Left lobe of liver (tissue), 2 donors: ENCODE results near the gene WDR27. TPM values are rescaled to one million over a fixed set of nuclear protein-coding genes. Genes with fewer than 3 reads are reported as not detected.
"Not testable (repeated sequence)": the region's sequence is repeated elsewhere in the genome, so short reads cannot be mapped to it uniquely, and the experiment has no call there.

Source experiments
- ATAC-seq: fragments of 200-7000 bp; cut with Tn5 transposase; one replicate; pipeline ENCODE4 v1.9.1; 2020; ENCODE audit warnings: mild to moderate bottlenecking, moderate library complexity
- DNase-seq: peaks from one replicate; pipeline ENCODE4 v3.0.0-alpha.2; 2020; ENCODE audit warnings: low spot score
- total RNA-seq: library from RNA; stranded (reverse); gene quantifications from one replicate; pipeline ENCODE4 v1.2.1, GENCODE V29; 2021
- donor health status: DM: no; HTN: no; CAD: no; lungs with moderate emphysema.
- donor health status: DM: no; HTN: yes; CAD: no.

WDR27 gene
- total RNA-seq, 1 donor from 2014 or later, result 19.5 TPM

DNA sequence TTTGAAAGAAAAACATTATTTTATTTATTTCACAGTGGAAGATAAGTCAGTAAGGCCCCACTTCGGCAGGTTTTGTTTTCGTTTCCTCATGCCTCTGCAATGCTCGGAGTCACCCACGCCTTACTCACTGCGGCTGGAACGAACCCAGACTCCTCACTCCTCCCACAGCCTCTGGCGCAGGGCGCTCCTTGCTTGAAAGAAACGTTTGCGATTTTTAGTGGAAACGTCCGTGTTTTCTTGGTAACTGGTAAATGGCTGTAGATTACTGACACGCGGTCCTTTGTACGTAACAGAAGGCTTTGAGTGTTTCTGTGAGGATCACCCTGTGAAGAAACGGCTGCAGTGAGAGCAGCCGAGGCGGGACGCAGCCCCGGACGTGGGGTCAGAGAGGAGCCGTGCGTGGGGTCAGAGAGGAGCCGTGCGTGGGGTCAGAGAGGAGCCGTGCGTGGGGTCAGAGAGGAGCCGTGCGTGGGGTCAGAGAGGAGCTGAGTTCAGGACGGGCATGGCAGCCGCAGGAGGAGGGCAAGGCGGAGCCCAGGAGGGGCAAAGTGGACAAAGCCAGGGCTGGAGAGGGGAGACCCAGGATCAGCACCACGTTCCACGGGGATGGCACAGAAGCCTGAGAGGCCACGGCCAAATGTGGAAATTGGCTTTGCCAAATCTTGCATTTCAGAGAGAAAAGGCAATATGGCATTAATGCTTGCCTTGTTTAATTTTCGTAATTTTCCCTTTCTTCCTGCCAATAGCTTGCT, 249.5 kb downstream of the WDR27 start:
- DNase-seq, result no peak
- ATAC-seq, result peak; percentile 26

DNA sequence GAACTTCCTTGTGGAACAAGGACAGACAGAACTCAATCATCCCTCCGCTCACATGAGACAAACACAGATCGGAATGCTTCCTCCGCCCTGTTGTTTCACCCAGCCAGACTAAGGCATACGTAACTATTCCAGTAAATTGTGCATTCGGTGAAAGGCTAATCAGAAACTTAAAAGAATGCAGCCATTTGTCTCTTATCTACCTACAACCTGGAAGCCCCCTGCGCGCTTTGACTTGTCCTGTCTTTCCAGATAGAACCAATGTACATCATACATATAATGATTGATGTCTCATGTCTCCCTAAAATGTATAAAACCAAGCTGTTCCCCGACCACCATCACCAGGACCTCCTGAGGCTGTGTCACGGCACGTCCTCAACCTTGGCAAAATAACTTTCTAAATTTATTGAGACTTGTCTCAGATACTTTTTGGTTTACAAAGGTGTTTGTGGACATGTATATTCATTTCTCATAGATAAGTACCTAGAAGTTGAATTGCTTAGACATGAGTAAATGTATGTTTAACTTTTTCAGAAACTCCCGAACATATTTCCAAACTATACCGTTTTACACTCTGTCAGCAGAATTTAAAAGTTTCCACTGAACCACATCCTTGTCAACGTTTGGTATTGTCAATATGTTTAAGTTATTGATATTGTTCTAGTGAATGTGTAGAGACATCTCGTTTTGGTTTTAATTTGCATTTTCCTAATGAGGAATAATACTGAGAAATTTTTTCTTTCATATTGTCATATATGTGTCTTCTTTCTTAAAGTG, 250.6 kb downstream of the WDR27 start:
- ATAC-seq, result no peak
- DNase-seq, result no peak

DNA sequence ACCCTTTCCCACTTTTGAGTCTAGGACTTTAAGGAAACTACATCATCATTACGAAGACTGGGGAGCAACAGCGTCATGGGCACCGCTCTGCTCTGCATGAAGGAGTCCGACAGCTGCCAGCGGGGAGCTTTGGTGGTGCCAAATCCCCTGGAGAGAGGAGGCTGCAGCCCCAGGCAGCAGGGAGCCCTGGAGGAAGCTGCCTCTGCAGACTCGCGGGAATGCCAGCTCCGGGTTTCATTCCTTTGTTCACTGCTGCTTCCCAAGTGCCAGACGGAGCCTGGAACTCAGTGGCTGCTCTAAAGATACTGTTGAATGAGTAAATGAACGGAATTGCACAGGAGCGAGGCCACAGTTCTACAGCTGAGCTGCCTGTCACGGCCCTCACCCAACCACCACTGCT, 251.7 kb downstream of the WDR27 start:
- DNase-seq, result no peak
- ATAC-seq, result no peak

DNA sequence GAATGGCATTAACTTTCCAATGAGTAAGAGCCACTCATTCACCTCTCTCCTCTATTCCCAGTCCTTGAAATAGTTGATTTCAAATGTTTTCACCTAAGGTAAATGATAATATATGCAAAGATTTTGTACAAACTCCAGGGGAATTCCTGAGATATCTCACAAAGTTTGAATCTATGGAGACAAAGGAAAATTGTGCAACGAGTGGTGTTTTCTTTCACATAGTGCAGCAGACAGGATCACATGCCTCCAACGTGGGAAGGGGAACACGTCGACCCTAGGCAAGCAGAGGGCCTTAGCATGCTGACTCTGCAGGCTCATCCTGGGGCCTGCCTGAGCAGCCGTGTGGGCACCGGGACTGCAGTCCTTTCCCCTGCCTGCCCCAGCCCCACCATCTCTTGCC, 252.6 kb downstream of the WDR27 start:
- no peak for DNase-seq
- no peak for ATAC-seq

DNA sequence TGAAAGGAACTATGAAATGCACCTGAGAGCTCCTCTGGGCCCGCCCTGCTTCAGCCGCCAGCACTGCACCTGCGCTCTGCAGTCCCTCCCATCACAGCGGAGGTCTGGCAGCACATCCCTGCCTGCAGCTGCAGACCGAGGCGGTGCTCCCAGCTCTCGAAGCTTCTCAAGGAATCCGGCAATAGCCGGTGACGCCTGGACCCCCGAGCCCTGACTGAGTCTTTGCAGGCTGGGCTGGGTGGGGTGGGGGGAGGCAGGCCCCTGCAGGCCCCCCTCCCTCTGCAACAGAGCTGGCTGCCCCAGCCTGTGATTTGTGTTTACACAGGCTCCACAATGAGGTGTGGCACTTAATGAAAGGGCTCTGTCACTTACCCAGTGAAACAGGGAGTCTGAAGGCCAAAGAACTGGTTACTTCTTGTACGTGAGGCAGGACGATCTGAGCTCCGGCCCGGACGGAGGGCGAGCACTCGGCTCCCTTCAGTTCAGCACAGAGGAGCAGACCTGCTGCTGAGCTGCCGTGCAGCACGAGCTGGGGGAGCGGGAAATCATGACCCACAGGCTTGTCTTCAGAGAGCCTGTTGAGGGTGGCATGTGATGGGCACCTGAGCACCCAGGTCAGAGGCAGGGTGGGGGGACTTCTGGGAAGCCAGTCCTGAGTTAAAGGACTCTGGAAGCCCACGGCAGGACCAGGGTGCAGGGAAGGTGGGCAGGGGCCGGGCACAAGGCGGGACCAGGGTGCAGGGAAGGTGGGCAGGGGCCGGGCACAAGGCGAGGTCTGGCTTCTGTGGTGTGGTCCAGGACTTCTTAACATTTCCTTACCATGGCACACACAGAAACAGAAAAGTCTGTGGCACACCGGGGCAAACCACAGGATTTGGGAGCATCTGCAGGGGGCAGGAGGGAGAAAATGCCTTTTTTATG, 255.9 kb downstream of the WDR27 start:
- ATAC-seq, result no peak

DNA sequence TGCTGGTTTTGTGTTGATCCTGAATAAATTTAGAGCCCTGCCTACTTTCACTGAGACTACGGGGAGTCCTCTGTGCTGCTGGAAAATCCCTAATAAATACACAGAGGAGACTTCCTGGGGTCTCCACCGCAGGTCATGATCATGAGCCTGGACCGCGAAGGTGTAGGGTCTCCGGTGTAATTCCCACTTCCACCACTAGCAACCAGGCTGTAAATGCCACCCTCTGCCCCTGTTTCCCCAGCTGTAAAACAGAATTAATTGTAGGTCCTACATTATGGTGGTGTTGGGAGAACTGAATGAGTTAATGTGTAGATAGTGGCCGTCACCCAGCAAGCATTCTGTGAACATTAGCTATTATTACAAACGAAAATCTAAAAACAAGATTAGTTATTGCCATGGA, 256.6 kb downstream of the WDR27 start:
- no peak for ATAC-seq
- no peak for DNase-seq

More for the DNA sequence above, 255.9 kb downstream of the WDR27 start:
- no peak for DNase-seq

DNA sequence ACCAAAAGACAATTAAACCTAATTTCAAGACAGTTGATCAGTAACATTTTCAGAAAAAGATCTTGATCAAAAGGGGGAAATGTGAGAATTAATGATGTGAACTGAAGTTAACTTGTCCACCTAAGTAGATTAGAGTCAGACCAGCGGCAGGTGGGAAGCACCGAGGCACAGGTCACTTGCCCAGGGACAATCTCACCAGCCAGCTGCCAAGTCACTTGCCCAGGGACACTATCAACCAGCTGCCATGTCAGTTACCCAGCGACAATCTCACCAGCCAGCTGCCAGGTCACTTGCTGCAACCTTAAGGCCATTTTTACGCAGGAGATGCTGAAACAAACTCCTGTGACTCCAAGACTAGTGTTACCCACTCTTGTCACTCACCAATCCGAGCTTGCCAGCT, 260.5 kb downstream of the WDR27 start:
- DNase-seq (no peak), ATAC-seq (no peak)

DNA sequence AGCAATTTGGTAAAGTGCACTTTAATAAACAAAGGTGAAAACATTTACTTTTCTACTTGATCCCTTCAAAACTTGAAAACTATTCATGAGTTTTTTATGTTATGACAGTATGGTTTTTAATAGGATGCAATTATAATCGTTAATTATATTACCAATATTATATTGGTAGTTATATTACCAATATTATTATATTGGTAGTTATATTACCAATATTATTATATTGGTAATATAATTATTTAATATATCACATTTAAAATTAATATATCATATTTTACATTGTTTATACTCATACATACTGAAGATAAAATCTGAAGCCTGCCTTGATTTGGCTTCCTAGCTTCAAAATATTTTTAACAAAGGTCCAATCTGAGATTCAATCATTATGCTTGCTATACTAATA, 262.1 kb downstream of the WDR27 start:
- DNase-seq (no peak), ATAC-seq (no peak)

DNA sequence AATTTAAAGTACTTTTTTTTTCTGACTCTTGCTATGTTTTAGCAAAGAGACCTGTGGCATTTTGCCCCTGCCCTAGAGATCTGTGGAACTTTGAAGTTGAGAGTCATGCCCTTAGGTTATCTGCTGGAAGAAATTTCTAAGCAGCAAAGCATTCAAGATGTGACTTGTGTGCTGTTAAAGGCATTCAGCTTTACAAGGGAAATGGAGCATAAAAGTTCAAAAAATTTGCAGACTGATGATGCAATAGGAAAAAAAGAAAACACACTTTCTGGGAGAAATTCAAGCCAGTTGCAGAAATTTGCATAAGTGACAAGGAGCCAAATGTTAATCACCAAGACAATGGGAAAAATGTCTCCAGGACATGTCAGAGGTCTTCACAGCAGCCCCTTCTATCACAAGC, 267.3 kb downstream of the WDR27 start:
- not testable (repeated sequence) for DNase-seq, ATAC-seq

DNA sequence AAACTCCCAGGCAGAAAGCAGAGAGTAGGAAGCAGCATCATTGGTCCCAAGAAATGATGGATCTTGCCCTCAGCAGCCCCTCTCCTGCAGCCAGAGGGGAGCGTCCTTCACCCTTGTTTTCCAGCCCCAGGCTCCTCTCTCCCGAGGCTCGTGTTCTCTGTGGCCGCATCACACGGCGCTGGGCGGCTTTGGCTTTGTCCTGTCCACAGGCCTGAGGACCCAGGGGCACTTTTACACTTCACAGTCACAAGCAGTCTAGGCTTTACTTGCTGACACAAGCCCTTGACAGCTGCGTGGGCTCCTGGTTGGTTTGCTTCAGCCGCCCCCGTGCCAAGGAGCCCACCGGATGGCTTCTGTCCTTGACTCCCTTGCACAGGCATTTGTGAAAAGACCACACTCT, 272.8 kb downstream of the WDR27 start:
- ATAC-seq (no peak), DNase-seq (no peak)

DNA sequence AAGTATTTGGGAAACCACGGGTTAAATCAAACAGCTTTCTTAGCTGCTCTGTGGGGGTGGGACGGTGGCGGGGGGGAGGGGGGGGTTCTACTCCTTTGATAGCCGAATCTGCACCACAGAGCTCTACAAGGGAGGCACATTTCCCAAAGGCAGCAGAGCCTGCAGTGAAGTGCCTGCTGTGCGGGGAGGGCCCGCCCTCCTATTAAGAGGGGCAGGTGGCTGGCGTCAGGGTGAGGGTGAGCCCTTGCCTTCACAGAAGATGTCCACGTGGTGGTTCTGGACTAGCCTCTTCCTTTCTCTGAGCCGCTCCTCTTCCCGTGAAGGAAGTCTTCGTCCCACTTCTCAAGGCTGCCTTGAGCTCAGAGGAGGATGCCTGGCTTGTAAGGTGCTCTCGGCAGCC, 273.3 kb downstream of the WDR27 start:
- DNase-seq (no peak), ATAC-seq (no peak)

DNA sequence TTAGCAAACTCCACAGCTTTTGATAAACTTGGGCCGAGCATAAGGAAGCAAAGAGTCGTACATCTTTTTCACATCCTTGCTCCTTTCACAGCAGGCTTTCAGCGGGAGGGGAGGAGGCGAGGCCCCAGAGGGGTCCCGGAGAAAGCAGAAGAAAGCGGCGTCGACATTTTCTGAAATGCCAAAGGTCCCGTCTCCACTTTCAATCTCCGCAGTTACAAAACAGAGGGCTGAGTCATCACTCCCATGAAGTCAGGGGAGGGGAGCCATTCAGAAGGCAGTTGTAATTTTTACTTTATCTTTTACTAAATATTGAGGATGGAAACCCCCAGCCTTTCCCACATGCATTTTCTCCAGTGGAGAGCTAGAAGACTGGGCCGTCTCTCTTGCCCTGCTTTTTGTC, 274.0 kb downstream of the WDR27 start:
- no peak for DNase-seq
- no peak for ATAC-seq

DNA sequence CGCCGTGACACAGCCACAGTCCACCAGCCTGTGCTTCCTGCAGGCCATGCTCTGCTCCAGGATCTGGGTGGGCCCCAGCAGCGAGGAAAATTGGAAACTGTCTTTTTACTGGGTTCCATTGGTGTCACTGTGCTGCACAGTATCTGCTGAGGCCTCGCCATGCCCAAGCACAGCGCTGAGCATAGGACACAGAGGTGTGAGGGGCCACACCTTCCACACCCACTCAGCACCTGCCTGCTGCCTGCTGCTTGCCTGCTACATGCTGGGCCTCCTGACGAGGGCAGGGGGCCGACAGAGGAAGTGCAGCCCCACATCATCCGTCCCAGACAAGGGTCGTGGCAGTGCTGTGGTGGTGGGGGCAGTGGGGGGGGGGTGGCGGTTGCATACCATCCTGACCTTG, 275.2 kb downstream of the WDR27 start:
- no peak for ATAC-seq
- DNase-seq, result no peak

DNA sequence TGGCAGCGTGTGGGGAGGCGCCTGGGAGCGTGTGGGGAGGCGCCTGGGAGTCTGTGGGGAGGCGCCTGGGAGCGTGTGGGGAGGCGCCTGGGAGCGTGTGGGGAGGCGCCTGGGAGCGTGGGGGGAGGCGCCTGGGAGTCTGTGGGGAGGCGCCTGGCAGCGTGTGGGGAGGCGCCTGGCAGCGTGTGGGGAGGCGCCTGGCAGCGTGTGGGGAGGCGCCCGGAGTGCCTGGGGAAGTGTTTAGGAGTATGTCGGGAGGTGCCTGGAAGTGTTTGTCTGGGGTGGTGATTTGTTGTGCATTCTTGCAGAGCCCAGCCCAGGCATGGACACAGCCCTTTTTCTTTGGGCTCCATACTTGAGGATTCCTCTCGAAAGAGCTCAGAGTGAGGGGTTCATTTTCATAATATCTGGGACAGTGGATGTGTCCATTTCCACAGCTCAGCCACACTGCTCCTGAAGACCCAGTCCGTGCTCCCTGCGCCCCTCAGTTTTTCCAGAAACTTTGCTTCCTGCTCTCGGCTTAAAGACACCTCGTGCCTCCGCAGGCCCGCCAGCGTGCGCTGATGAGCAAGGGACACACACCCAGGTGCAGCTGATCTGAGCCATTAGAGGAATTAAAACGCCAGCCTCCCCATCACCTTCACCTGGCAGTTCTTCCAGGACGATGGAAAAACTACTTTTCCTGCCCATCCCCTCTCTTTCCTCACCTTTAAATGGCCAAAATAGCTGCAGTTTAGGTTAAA, 276.0 kb downstream of the WDR27 start:
- DNase-seq (no peak), ATAC-seq (no peak)

DNA sequence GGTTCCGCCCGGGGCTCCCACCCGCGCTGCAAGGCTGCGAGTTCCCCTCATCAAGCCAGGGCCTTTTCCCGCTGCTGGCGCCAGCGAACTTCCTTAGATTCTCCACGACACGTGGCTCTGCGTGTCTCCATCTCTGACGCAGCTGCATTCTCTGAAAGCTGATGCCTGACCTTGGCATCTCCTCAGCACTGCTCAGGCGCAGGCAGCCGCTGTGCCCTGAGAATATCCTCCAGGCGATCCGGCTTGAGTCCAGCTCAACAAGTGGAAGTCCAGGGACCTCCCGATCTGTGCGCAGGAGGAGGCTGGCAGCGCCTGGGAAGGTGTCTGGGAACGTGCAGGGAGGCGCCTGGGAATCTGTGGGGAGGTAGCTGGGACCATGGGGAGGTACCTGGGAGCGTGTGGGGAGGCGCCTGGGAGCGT, 277.0 kb downstream of the WDR27 start:
- DNase-seq (no peak), ATAC-seq (no peak)

DNA sequence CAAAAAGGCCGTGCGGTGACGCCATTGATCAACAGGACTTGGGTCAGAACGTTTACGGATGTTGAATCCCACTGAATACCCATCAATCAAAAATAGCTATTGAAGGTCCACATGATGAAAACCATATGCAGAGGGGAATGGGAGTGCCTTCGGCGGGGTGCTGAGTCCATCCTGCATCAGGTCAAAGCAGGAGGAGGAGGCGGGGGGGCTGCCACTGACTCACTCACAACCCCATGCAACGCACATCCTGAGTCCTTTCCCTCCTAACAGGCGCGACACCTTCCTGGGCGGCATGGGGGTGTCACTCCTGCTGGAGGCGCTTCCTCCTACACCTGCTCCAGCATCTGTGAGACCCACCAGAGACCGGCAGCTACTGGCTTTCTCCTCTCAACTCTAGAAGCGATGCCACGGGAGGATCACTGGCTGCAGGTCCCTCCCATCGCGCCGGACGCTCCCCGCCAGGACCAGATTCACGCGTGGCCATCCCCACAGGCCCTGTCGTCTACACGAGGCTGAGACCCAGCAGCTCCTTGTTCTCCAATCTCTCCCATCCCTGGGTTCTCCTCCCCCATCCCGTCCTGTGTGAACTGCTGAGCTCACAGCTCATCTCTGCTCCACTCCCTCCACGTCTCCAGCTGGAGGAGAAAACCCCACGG, 277.6 kb downstream of the WDR27 start:
- ATAC-seq, result no peak
- no peak for DNase-seq

DNA sequence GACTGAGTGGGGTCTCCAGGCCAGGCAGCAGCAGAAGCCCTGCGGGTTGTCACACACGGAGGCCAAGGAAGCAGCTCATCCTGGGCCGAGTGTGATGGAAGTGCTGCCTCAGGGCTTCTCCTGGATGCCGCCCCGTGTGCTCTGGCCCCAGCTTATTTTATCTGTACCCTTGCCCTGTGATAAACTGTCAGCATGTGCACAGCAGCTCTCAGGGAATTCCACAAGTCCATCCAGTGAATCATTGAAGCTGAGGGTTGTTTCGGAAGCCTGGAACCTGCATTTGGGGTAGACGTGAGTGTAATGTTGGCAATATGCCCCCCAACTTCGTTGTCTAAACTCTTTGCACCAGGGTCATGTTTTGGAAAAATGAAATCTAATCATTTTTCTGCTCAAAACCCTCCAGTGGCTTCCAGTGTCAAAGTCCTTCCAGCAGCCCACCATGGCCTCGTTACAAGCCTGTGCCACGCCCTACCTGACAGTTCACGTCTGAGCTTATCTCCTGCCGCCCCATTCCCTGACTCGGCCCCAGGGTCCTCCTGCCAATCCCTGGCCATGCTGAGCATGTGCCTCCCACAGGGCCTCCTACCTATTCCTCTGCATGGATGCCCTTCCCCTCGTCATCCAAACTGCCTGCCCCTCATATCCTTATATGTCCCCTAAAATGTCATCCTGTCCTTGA, 280.1 kb downstream of the WDR27 start:
- DNase-seq, result no peak

DNA sequence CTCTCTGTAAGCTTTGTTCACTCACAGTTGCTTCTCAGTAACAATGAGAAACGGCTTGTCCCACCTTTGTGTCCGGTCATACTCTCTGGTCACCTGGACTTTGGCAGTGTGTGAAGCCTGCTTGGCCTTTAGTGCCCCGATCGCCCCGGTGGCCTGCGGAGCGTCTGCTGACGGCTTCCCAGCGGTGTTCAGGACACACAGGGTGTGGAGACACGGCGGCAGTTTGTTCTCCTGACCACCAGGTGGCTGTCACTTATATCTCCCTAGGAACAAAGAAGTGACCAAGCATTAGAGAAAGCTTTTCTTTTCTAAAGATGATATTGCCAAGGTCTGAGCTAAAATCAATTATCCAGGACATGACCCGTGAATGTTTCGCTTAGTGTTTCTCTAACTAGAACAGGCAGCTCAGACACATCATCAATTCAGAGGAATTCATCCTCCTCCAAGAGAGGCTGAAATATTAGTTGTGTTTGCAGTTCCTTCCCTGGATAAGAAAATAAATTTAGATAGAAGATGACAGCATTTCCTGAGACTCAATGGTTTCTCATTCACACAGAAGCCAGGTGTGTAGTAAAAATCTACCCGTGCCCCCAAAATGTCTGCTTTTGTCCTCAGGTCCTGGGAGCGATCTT, 280.8 kb downstream of the WDR27 start:
- no peak for DNase-seq
- ATAC-seq, result no peak

More for the DNA sequence above, 280.1 kb downstream of the WDR27 start:
- no peak for ATAC-seq

DNA sequence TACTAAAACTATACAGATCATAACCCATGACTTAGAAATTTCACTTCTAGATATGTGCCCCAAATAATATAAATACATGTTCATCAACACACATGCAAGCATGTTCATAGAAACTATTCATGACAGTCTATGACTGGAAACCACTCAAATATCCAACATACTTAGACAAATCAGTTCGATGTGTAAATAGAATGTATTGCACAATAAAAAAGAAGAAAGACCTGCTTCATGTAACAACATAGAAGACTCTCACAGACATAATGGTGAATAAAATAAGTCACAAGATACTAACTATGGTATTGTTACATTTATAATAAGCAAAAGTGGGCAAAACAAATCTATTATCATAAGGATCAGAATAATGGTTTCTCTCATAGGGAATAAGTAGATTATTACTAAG, 284.7 kb downstream of the WDR27 start:
- no peak for ATAC-seq
- no peak for DNase-seq
